Activated naive CD4-positive, alpha-beta T cell treated with anti-CD3 and anti-CD28 coated beads, Interleukin-2, amount 50 U/mL, for 16 hours (primary cell): ENCODE results near the gene HCN2.

Source experiments
- DNase-seq: peaks from one replicate; pipeline ENCODE4 v3.0.0-alpha.2; 2020

HCN2 gene

DNA sequence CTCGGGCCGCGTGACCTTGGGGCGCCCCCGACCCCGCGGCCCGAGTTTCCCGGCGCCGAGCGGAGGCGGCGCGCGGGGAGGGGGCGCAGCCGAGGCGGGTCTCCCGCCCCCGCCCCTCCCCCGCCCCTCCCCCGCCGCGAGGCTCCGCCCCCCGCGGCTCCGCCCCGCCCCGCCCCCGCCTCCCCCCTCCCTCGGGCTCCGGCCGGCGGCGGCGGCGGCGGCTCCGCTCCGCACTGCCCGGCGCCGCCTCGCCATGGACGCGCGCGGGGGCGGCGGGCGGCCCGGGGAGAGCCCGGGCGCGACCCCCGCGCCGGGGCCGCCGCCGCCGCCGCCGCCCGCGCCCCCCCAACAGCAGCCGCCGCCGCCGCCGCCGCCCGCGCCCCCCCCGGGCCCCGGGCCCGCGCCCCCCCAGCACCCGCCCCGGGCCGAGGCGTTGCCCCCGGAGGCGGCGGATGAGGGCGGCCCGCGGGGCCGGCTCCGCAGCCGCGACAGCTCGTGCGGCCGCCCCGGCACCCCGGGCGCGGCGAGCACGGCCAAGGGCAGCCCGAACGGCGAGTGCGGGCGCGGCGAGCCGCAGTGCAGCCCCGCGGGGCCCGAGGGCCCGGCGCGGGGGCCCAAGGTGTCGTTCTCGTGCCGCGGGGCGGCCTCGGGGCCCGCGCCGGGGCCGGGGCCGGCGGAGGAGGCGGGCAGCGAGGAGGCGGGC is at the start of gene HCN2:
HCN2 (plus strand) TSS at position 189 of the 703 bp plus-strand sequence; CDS start at position 254, 65 bp downstream.
- DNase-seq = no peak

DNA sequence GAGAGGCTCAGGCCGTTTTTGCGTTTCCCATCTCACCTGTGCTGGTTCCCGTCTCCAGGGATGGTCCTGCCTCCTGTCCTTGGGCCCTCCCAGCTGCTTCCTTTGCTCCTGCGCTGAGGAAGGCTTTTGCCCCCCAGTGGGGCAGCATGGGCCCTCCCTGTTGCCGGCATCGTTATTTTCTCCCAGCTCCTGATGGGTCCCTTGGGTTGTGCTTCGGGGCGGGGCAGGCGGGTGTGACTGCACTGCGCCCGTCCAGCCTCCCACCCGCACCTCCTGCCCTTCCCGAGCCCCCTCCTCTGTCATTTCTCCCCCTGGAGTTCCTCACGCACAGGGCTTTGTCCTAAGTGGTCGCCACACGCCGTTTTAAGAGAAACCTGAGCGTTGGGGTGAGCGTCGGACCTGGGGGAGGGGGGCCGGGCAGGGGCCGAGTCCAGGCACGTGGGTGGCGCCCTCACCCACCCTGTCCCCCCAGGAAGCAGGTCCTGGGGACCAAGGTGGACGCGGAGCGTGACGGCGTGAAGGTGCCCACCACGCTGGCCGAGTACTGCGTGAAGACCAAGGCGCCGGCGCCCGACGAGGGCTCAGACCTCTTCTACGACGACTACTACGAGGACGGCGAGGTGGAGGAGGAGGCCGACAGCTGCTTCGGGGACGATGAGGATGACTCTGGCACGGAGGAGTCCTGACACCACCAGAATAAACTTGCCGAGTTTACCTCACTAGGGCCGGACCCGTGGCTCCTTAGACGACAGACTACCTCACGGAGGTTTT is 48.6 kb upstream of the HCN2 start:
- no peak for DNase-seq

DNA sequence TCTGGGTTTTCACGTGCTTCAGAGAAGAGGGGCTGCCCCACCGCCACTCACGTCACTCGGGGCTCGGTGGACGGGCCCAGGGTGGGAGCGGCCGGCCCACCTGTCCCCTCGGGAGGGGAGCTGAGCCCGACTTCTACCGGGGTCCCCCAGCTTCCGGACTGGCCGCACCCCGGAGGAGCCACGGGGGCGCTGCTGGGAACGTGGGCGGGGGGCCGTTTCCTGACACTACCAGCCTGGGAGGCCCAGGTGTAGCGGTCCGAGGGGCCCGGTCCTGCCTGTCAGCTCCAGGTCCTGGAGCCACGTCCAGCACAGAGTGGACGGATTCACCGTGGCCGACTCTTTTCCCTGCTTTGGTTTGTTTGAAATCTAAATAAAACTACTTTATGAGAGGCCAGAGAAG is 48.0 kb upstream of the HCN2 start:
- no peak for DNase-seq

DNA sequence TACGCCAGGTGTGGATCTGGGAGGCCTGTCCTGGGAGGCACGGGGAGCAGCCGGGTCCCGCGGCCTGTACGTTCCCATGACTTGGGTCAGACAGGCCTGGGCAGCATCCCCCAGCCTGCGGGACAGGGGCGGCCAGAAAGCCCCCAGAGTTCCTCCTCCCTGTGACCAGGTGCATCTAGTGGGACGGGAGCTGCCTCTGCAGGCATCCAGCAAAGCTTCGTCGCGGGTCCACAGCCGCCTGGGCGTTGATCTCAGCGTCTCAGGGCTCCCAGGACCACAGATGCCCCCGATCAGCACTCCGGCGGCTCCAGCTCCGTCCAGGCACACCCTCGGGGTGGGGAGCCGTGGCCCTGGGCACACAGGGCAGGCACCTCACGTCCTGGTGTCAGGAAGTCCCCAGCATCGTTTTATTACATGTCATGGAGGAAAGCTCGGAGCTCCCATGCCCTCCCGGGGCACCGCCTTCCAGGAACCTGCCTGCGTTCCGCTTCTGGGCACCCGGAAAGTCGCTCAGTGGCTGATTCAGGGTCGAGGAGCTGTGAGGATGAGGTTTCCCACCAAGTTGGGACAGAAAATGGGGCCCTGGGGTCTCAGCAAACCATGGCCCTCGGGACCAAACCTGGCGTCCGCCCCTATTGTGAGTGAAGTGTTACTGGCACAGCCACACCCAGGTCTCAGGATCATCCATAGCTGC is 47.4 kb upstream of the HCN2 start:
- no peak for DNase-seq

DNA sequence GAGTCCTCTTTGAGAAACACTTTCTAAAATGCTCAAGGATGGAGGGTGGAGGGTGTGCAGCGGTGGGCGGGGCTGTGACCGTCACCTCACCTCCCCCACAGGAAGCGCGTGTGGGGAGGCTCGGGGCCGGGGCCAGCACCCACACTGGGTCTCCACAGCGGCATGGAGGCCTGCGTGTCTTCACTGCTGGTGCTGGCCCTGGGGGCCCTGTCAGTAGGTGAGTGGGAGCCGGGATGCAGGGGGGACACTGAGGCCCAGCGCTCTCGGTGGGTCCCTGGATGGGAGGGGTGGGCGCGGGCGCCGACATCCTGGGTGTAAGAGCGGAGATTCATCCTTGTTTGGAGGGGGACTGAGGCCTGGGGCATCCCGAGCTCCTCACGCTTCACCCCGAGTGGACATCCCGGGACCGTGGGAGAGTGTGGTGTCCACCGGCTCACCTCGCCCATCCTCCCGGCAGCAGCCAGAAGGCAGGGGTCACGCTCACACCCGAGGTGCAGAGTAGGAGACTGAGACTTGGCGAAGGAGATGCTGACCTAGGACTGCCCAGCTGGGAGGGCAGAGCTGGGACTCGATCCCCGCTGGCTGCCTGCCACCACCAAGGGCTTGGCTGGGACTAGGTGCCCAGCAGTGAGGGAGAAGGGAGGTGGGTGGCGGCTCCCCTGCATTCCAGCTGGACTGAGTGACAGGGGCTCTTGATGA is 45.6 kb upstream of the HCN2 start, which contains the start of gene GZMM:
GZMM (plus strand) TSS at position 144 of the 699 bp plus-strand sequence; CDS start at position 163, 19 bp downstream.
- peak; percentile 78 for DNase-seq

DNA sequence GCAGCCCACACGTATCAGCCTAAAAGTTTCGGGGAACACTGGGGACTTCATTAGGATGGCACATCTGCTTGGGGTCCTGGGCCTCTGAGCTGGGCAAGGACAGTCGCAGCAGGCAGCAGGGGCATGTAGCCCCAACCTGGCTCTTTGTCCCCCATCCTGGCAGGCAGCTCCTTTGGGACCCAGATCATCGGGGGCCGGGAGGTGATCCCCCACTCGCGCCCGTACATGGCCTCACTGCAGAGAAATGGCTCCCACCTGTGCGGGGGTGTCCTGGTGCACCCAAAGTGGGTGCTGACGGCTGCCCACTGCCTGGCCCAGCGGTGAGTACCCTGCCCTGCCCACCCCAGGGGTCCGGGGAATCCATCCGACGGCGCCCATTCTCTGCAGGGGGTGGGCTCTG is 42.6 kb upstream of the HCN2 start:
- DNase-seq = no peak

DNA sequence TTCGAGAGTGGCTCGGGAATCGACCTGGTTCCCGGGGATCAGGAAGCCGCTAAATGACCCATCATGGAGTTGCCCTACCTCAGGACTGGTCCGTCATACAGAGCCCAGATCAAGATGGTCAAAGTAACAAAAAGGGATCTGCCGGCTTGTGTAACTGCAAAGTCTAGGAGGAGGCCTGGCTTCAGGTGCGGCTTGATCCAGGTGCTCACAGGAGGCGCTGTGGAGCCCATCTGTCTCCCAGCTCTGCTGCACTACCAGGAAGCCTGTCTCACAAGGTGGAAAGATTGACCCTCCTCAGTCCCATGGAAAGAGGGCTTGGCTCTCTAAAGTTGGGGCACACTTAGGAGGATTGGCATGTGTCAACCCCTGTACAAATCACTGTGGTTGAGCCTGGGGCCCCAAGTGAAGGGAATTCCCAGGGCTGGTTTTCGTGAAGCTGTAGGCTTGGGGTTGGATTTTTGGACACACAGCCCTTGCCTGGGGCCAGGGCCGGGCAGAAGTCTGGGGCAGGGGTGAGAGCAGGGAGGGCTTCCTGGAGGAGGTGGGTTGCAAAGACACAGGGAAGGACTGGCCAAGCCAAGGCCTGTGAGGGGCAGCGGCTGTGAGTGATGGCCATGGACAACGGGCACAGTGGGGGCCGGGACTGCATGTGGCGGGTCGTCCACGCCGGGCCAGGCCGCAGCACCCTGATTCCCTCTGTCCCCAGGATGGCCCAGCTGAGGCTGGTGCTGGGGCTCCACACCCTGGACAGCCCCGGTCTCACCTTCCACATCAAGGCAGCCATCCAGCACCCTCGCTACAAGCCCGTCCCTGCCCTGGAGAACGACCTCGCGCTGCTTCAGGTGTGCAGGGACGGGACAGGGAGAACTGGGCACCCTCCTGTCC is 41.6 kb upstream of the HCN2 start:
- no peak for DNase-seq

DNA sequence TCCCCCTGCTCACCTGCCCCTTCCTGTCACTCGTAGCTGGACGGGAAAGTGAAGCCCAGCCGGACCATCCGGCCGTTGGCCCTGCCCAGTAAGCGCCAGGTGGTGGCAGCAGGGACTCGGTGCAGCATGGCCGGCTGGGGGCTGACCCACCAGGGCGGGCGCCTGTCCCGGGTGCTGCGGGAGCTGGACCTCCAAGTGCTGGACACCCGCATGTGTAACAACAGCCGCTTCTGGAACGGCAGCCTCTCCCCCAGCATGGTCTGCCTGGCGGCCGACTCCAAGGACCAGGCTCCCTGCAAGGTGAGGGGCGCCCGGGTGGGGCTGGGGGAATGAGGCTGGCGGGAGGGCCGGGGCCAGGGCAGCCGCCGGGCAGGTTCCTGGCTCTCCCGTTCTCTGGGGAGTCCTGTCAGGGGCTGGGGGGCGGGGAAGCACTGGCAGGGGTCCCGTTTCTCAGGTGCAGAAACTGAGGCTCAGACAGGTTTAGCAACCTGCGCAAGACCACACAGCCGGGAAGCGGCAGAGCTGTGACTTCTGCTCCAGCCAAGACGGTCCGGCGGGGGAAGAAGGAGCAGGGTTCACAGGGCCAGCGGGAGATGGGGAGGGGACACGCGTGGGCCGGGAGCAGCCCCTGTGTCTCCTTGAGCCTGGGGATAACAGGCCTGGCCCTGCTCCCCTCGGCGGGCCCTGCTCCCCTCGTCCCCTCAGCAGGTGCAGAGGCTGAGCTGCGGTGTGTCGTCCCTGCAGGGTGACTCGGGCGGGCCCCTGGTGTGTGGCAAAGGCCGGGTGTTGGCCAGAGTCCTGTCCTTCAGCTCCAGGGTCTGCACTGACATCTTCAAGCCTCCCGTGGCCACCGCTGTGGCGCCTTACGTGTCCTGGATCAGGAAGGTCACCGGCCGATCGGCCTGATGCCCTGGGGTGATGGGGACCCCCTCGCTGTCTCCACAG is 40.5 kb upstream of the HCN2 start:
- no peak for DNase-seq

DNA sequence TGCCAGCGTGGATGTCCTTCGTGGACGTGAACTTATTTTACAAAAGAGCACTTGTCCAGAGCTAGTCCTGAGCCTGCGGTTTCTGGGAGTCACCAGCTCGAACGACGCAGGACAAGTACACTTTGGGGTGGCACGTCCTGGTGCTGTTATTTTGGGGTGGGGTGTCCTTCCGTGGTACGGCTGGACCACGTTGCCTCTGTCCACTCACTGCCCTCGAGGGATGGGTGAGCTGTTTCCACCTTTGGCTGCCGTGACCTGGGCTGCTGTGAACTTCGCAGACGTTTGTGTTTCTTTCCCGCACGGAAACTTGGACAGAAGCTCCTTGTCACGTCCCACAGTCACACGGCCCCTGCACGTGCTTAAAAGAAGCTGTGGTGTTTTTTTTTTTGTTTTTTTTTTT is 34.9 kb upstream of the HCN2 start:
- DNase-seq = no peak

DNA sequence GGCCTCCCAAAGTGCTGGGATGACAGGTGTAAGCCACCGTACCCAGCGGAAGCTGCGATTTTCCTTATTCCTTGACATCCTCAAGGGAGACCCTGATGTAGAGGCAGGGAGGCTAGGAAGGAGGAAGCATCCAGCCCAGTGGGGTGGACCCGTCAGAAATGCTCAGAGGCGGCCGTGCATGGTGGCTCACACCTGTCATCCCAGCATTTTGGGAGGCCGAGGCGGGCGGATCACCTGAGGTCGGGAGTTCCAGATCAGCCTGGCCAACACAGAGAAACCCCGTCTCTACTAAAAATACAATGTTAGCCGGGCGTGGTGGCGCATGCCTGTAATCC is 34.2 kb upstream of the HCN2 start:
- no peak for DNase-seq

DNA sequence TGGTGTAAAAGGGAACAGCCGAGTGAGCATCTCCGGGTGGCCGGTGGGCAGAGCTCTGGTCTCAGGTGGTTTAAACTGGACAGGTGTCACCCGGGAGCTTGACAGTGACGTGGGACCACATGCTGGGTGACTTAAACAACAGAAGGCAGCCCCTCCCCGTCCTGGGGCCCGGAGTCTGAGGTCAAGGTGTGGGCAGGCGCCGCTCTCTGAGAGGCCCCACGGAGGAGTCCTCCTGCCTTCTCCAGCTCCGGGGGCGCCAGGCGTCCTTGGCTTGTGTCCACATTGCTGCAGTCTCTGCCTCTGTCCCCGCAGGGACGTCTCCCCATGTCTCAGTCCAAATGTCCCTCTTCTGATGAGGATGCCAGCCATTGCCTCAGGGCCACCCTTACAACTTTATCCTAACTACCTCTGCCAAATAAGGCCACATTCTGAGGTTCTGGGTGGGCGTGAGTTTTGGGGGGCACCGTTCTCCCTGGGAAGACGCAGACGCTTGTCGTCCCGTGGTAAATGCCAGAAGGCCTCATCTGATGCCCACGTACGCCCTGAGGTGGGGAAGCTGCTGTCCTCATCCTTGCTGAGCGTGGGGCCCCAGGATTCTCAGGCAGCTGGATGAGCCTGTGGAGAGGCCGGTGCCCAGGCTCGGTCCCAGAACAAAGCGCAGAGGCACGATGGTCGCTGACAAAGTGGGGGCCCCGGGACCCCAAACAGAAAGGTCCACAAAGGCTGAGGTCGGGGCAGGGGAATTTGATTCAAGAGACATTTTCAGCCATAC is 32.9 kb upstream of the HCN2 start:
- no peak for DNase-seq

DNA sequence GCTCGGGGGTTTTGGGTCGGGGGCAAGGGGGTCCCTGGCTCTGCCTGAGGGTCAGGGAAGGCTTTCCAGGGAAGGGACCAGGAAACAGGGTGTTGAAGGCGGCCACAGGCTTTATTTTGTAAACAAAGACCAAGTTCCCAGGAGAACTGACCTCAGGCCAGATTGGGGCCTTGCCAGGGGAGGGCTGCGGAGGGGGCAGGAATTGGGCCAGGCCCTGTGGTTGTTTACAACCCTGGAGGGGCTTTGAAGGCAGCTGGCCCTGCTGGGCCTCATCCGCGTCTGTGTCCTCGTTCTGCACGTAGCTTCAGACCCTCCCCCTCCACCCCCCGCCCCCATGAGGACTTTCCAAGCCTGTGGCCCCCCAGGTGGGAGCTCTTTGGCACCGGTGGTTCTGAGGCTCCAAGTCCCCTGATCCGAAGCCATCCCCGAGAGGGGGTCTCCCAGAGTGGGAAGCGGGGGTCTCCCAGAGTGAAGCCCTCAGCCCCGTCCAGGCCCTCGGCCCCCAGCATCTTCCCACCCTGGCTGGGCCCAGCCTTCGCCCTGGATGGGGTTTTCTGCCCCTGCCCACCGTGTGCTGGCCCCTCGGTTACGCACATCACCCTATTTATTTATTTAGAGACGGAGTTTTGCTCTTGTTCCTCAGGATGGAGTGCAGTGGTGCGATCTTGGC is 30.8 kb upstream of the HCN2 start:
- DNase-seq = no peak

DNA sequence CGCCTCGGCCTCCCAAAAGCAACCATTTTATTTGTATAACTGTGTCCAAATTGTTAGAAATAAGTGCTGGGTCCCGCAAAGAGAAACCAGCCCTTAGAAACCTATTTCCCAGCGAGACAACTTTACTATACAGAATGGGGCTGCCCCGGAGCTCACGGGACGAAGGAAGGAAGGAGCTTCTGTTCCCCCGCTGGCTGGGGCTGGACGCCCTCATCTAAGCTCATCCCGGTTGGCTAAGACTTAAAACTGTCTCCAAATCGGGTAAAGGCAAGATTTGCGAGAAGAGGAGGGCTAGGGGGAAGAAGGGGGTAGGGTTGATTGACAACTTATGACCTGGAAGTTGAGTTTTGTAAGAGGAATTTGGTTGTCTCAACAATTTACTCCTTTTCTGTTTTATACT is 29.6 kb upstream of the HCN2 start:
- no peak for DNase-seq

DNA sequence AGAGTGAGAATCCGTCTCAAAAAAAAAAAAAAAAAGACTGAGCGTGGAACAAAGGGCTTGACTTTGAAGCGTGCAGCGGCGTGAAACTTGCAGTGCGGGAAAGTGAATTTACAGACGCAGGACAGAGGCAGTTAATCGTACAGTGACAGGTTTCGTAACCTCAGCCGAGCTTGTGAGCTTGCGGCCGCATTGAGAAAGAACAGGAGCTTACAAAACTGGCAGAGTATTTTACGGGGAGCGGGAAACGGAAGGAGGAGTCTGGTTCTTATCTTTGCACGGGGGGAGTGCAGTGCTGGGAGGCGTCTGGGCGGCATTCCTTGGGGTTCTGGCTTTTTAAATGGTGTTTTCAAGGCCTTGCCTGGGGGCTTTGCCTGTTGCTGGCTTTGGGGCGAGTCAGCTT is 23.3 kb upstream of the HCN2 start:
- DNase-seq = no peak

DNA sequence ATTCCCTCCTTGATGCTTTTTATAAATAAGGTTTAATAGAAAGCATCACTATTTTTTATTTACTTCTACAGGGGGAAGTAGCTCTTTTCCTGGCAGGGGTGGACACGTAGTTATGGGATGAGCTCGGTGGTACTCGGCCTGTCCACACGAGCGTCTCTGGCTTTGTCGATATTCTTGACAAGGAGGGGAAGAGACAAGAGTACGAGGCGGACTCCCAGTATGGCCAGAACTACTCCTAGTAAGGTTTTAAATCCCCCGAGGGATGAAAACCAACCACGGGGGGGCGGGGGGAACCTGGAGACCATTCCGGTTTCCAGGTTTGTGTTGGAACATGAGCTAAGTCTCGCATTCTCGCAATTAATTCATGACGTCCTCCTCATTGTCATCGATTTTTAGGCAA is 22.8 kb upstream of the HCN2 start:
- DNase-seq = no peak

DNA sequence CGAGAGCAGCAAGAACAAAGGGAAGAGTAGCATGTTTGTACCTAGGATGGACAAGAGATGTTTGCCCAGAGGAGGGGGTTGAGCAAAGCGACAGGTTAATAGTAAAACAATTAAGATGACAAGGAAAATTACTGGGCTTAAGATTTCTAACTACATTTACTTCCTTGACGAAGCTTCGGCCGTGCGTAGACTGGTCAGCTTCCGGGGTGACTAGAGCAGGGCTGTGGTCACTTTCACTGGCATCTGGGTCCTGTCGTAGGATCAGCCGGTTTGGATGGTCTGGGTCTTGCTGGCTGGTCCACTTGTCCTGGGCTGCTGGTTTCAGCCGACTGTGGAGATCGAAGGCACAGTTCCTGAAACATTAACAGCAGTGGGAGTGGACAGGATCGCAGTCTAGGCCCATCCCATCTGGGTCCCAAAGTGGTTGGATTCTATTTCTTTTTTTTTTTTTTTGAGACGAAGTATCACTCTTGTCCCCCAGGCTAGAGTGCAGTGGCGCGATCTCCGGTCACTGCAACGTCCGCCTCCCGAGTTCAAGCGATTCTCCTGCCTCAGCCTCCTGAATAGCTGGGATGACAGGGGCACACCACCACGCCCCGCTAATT is 22.3 kb upstream of the HCN2 start:
- DNase-seq = no peak

DNA sequence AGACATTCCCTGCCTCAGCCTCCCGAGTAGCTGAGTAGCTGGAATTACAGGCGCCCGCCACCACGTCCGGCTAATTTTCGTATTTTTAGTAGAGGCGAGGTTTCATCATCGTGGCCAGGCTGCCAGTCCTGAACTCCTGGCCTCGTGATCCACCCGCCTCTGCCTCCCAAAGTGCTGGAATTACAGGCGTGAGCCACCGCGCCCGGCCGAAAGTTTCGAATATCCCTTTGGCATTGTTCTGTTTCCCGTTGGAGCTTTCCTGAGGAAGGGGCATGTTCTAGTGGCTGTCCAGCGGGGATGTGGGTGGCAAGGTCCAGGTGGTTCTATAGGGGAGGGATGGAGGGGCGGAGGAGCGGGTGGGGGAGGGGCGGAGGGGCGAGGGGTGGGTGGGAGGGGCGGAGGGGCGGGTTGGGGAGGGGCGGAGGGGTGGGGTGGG is 19.4 kb upstream of the HCN2 start:
- no peak for DNase-seq

DNA sequence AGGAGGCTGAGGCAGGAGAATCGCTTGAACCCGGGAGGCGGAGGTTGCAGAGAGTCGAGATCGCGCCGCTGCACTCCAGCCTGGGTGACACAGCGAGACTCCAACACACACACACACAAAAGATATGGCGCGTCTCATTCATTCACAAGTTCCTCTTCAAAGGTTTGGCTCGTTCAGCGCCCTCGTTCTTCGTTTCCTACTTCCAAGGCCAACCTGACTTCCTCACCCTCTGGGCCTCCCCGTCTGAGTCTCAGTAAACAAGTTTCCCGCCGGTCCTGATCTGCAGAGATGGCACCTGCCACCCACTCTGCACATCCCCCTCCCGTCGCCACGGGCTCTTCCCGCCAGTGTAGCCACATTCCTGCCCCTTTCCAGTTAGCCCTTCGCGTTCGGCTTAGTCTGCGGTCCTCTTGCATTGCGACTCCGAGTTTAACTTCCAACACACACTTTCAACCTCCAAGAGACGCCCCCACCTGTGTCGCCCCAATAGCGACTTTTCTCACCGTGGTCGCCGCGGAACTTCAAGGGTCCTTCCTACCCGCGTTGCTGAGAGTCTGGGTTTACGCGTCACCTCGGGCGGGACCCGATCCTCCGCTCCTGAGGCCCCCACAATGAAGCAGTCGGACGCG is 18.6 kb upstream of the HCN2 start:
- peak; percentile 39 for DNase-seq

DNA sequence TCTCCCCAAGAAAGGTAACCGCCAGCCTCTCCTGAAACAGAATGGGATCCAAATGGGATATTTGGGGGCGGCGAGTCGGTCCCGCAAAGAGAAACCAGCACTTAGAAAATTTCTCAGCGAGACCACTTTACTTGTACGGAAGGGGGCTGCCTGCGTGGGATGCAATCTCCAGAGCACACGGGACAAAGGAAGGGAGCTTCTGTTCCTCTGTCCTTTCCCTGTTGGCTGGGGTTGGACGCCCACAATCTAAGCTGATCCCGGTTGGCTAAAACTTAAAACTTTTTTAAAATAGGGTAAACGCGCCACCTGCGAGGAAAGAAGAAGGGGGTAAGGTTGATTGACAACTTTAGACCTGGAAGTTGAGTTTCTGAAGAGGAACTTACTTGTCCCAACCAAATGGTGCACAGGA is 18.1 kb upstream of the HCN2 start:
- DNase-seq = no peak
